HG03025 (cell line): ENCODE results near the gene NABP2.
A peak's percentile ranks its signal among the peaks of the same experiment; 100 is the strongest.
"Not testable (repeated sequence)": the region's sequence is repeated elsewhere in the genome, so short reads cannot be mapped to it uniquely, and the experiment has no call there.

Experiments used
- ATAC-seq: cut with Tn5 transposase; IDR thresholded peaks from one replicate; pipeline ENCODE4 v1.9.1; 2021; ENCODE audit warnings: mild to moderate bottlenecking, moderate library complexity; ENCODE audit not compliant: unreplicated experiment, low FRiP score

Gene NABP2

DNA sequence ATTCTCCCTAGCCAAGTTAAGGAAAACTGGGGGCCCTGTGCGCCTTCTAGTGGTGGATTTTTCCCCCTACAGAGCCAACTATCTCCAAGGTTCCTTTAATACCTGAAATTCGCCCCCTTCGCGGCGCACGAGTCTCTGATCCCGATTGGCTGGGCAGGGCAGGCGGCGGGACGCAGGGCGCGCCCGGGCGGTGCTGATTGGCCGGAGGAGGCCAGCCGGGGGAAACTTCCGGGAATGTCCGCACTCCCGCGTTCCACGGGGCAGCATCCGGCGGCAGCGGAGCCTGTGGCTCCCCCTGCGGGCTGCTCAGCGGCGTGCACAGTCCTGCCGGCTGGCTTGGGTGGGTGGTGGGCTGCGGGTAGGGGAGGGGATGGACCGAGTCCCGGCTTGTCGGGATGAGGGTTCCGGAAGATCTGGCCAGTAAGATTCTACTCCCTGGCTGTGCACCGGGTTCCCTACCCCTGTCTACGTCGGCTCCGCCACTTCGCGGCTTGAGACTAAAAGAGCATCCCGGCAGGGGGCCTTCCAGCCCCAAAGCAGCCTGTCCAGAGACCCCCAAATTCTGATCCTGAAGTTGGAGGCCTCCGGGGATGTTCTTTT lies at the start of gene NABP2:
Gene NABP2 (plus strand): TSS at position 241 of the 600 bp plus-strand sequence. CDS start 515 bp downstream, outside the sequence.
- peak; percentile 53 for ATAC-seq

- ATAC-seq, result no peak
These were observed 45.8 kb upstream of the NABP2 start for GRCh38 chr12:56178347-56178746.

GRCh38 chr12:56186957-56187356 lies 37.2 kb upstream of the NABP2 start:
- no peak for ATAC-seq

DNA sequence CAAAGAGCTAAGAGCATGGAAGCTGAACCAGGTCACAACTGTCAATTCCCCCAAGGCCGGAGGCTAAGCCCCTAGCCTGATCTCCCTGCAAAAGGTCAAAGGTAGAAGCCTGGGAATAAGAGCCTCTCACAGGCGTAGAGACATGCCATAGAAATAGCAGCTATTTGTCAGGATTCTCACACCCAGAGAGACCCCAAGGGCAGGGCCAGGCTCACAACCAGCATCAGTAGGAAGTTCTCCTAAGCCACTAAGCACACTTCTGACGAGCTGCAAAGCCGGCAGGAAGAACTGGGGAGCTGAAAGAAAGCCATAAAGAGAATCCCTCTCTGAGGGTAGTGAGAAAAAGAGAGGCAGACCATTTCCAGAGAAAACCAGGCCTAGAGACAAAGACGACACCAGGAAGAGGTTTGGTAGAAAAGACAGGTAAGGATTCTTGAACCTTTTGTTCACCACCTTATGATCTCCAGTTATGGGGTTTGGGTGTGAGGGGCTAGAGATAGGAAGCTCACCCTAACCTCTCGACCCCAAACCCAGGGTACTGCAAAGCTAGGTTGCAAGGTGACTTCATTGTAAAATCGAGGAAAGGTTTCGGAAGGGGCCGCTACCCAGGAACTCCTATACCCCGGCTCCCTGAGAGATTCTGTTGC lies 35.9 kb upstream of the NABP2 start:
- no peak for ATAC-seq

DNA sequence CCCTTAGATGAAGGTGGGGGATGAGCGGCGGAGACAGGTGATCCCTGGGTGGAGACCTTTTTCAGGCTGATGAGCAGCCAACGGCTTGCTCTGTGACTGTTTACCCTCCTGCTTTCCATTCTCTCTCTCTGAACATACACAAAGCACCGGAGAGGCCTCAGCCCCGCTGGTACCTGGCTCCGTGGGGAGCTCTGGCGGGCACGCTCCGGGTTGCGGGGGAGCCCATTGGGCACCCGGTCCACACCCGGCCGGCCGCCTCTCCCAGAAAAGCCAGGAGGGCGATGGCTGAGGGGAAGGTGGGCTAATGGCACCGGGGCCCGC lies 35.4 kb upstream of the NABP2 start:
- peak; percentile 8 for ATAC-seq

DNA sequence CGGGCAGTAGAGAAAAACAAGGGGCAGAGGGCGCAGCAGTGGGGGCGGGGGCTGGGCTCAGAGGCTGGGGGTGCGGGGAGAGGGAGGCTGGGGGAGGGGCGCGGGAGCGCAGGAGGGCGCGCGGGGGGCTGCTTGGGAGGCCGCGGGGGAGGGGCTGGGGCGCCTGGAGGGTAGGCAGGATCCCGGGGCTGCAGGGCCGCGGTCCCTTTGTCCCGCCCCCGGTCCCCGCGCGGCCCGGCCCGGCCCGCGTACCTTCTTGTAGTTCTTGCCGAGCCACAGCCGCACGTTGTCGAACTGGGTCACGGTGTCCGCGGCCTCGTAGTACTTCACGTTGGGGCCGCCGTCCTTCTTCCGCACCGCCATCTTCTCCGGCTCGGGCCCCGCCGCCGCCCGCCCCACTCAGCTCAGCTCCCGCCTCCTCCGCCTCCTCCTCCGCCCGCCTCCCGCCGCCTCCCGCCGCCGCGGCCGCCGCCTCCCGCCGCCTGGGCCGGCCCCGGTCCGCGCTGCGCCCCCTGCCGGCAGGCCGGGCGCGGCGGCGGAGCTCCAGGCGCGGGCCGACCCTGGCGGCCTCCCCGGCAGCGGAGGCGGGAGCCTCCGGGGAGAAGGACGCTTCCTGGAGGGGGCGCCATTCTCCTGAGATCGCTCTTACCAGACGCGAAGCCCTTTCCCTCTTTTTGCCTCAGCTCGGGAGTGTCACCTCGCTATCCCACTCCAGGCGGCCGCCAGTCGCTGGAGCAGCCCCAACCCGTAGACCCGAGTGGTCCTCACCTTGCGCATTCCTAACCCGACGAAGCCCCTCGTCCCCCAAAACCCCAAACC lies 34.8 kb upstream of the NABP2 start, which contains the start of gene SMARCC2:
Gene SMARCC2 (minus strand): TSS at position 385 of the 819 bp plus-strand sequence. CDS start 22 bp downstream, at position 363.
- ATAC-seq, result peak; percentile 69

GRCh38 chr12:56189918-56190694 lies 34.0 kb upstream of the NABP2 start:
- peak; percentile 18 for ATAC-seq

DNA sequence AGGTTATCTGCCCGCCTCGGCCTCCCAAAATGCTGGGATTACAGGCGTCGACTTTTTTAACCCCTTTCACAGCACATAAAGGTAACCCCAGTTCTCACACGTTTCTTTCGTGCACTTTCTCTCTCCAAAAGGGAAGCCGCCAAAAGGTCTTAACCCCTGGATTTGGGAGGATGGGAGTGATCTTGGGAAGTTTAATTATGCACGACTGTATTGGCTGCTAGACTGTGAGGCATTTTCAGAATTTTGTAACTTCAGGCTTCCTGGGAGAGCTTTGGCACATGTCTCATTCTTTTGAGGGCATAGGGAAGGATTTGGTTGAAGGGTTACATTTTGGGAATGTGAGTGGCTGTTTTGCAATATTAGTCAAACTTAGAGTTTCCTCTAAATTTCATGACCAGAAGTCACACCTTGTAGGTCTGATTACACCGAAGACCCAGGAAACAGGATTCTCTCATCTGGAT lies 33.4 kb upstream of the NABP2 start:
- no peak for ATAC-seq

- no peak for ATAC-seq
These were observed 31.6 kb upstream of the NABP2 start for GRCh38 chr12:56192582-56192981.

- no peak for ATAC-seq
These were observed 31.0 kb upstream of the NABP2 start for GRCh38 chr12:56193025-56193578.

DNA sequence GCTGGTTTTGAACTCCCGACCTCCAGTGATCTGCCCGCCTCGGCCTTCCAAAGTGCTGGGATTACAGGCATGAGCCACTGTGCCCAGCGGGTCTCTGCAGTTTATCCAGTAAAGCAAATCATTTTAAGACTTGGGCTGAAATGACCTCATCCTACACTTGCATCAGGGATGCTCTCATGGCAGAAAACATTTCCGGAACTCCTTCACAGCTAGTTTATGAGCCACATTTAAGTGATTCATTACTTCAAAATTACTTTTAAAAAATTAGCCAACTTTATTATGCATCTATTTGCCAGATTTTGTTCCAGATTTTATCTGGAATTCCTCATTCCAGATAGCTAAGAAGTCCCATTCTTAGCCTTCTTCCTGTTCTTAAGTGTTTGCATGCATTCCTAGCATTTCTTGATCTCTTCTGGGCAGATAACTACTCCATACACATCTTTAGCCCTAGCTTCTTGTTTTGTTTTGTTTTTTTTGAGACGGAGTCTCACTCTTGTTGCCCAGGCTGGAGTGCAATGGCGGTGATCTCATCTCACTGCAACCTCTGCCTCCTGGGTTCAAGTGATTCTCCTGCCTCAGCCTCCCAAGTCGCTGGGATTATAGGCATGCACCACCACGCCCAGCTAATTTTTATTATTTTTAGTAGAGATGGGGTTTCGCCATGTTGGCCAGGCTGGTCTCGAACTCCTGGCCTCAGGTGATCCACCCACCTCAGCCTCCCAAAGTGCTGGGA lies 27.2 kb upstream of the NABP2 start:
- ATAC-seq, result not testable (repeated sequence)

- ATAC-seq, result no peak
These were observed 26.1 kb upstream of the NABP2 start for GRCh38 chr12:56197921-56198635.

- no peak for ATAC-seq
These were observed 25.3 kb upstream of the NABP2 start for GRCh38 chr12:56198836-56199235.

DNA sequence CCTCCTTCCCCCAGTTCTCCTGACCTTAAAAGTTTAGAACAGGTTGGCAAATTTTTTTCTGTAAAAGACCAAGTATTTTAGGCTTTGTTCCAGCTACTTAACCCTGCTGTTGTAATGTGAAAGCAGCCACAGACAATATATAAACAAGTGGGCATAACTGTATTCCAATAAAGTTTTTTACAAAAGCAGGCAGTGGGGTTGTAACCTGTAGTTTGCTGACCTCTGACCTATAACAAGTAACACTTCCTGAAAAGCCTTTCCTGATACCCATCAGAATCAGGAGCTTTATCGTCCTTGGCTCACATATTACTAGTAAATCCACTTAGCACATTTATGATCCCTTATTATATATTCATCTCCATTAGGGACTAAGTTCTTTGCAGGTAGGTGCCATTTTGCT lies 21.8 kb upstream of the NABP2 start:
- no peak for ATAC-seq

GRCh38 chr12:56202838-56203237 lies 21.3 kb upstream of the NABP2 start:
- no peak for ATAC-seq

- no peak for ATAC-seq
These were observed 19.9 kb upstream of the NABP2 start for GRCh38 chr12:56204275-56204674.

- no peak for ATAC-seq
These were observed 18.7 kb upstream of the NABP2 start for GRCh38 chr12:56205445-56205844.

GRCh38 chr12:56206452-56207166 lies 17.5 kb upstream of the NABP2 start:
- no peak for ATAC-seq
